ENCODE measurements around the gene WNK2.

Gene WNK2

GRCh38 chr9:93220627-93221026, 36.7 kb downstream of the WNK2 start:
- no peak for DNase-seq

DNA sequence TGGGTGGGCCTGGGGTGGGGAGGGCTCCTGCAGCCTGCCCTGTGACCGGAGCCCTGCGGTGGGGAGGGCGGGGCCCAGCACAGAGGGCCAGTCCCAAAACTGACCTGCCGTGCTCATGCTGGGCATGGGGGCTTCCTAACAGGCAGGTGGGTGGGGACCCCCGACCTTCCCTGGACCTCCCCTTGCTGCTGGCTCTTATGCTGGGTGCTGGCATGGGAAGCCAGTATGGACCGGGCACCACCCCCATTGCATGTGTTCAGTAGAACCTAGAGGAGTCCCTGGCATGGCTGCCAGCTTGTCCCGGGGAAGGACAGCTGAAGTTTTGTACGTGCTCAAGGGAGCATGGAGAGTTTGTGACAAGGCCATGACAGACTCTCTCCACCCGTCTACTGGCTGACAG, 37.1 kb downstream of the WNK2 start:
- DNase-seq, result no peak

- no peak for DNase-seq
These were observed 38.9 kb downstream of the WNK2 start for GRCh38 chr9:93222890-93223259.

DNA sequence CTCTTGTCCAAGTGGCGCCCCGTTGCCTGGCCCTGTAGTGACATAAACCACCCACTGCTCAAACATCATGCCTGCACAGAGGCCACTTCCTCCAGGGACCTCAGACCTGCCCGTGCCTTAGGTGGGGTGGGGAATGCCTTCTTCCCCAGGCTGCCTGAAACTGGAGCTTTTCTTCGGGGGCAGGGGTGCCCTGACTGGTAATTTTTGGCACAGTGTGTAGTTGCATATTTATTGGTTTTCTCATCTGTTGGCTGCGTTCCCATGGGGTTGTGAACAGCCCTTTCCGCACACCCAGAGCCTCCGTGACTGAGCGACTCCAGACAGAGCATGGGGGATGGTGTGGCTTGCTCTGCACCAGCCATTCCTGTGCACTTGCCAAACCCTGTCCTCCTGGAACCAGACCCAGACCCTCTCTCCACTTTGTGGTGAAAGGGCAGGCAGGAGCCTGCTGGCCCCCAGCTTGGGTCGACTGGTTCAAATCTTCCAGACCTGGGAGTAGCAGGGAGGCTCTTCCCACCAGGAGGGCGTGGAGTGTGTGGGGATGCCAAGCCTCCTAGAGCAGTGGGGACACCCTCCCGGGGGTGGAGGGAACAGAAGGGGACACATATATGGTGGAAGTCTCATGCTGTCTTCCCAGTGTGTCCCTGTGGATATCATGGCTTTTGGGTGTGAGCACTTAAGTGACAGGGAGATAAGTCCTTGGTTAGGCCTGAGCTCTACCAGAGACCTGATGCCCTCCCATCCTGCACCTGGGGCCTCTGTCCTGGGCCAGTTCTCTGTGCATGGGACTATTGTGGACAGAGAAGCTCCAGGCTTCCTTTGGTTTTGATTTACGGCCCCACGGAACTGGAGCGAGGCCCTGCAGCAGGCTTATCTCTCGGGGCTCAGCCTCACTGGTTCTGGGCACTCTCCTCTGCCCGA, 39.6 kb downstream of the WNK2 start:
- no peak for DNase-seq

DNA sequence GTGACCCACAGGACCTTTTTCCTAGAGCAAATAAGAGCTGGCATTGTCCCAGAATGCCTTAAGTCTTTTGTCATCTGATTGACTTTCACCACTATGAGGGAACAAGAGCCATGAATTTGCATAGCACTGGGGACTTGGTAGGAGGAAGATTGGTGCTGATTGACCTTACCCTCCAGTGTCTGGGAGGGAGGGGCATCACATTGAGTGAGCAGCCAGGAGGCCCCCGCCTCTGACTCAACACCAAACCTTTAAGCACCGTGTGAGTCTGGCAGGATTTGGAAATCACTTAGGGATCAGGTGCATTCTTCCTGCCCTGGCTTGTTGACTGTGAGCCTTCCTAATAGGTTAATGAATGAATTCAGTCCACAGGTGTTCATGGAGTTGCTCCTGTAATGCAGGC, 40.7 kb downstream of the WNK2 start:
- no peak for DNase-seq

DNA sequence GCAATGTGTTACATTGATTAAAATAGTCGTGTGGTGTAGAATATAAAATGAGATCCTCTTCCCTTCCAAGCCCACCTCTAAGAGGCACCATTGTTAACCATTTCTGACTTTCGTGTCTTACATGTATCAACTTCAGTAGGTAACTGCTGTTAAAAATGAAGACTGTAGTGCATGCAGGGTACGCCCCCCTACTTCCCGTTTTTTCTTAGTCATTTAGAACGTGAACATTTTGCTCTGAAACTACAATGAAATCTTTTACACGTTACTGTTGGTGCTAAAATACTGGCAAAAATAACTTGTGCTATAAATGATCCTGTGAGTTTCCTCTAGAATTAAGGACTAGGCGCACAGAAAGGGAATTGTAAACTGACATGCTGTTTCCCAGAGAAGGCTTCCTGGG, 41.5 kb downstream of the WNK2 start:
- DNase-seq, result no peak

GRCh38 chr9:93225892-93226291, 42.0 kb downstream of the WNK2 start:
- DNase-seq, result no peak

- no peak for DNase-seq
These were observed 42.9 kb downstream of the WNK2 start for GRCh38 chr9:93226819-93227218.

DNA sequence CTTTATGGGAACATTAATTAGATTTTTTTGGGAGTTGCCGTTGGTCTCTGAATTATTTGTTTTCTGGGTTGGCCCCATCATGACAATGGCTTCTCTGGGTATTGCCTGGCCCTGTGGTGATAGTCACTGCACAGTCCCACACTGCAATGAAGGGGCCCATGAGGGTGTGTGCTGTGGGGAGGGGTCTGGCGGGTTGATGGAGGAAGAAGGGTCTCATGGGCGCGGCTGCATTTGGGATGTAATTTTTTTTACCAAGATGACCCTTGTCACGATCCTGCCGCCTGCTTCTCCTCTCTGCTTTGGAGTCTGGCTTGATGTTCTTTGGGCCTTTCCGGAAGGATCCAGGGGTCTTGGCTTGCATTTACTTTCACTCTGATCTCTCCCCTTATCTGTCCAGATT, 44.1 kb downstream of the WNK2 start:
- no peak for DNase-seq

DNA sequence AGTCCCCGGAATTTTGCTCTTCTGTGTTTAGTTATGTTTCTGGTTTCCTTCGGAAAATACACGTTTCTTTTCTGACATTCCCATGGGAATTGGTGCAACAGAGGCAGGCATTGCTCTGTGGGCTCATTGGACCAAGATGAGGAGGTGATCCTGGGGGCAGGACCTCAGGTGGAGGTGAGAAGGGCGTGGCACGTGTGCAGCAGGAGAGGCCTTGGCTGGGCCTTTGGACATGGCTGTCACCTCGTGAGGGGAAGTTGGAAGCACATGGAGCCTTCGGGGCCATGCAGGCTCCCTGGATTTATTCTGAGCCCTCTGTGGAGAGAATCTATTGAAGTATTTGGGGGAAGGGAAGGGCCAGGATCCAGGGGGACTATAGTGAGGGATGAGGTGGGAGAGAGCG, 44.5 kb downstream of the WNK2 start:
- DNase-seq, result no peak

GRCh38 chr9:93229636-93230035, 45.7 kb downstream of the WNK2 start:
- no peak for DNase-seq

GRCh38 chr9:93230185-93230584, 46.2 kb downstream of the WNK2 start:
- no peak for DNase-seq

GRCh38 chr9:93230601-93231000, 46.7 kb downstream of the WNK2 start:
- DNase-seq, result no peak

DNA sequence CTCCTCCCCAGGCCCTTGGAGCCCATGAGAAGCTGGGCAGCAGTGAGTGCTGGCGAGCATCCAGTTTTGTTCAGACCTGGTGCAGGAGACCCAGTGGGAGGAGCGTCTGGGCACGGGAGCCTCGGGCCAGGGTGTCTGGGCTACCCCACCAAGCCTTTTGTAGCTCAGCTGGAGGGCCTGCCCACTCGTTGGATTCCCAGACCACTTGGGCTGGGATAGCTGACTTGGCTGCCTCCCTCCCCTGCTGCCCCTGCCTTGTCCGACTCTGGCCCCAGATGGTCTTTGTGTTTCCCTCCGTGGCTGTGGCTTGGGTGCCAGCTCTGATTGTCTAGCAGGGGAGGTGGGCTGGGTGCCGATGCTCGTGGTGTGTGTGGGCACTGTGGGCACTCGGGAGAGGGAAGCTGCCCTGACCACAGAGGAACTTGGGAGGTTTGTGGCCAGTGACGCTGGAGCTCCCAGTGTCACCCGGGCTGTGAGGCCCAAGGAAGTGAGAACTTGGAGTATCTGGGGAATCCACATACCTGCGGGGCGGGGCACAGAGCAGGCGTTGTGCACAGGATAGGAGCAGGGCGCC, 47.3 kb downstream of the WNK2 start:
- DNase-seq, result no peak

DNA sequence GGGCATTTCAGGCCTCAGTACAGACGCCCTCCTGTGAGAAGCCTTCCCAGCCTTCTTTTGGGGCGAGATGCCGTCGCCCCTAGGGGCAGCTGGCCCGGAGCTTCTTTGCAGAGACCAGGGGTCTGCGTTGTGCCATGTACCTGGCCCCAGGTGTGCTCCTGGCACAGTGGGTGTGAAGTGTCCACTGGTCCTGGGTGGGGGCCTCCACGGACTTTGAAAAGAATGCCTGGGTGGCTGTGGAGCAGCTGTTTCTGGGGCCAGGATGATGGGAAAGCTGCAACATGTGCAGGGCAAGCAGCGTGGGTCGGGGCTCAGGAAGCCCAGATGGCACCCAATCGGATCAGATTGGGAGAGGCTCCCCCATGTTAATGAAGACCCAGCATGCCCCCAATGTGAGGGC, 47.8 kb downstream of the WNK2 start:
- no peak for DNase-seq

DNA sequence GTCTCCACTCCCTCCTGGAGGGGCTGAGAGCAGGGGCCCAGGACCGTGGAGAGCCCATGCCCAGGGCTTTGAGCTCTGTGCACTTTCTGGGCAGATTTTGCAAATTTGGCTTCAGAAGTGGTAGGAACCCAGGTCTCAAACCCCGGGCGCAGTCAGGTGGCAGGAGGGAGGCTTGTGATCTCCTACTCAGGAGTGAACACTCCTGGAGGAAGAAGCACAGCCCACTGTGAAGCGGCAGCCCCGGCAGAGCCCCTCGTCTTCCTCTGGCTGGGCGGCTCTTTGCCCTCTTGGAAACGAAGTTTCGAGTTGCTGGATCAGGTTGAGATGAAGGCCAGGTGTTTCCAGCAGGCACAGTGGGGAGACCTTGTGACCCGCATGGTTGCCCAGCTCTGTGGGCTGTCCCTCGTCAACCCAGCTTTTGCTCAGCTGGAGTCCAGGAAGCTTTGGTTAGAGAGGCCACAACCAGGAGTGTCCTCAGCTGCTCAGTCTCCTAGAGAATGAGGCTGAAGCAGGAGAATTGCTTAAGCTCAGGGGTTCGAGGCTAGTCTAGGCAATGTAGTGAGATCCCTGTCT, 48.5 kb downstream of the WNK2 start:
- no peak for DNase-seq

DNA sequence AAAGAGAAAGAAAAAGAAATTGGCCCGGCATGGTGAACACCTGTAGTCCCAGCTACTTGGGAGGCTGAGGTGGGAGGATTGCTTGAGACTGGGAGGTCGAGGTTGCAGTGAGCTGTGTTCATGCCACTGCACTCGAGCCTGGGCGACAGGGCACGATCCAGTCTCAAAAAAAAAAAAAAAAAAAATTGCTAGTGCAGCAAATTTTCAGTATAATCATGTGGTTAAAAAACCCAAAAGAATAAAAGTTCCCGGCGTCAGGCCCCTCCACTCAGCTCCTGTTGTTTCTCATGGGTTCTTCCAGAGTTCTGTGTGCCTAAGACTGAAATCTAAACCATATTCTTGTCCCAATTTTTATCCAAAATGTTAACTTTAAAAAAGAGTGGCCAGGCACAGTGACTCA, 49.1 kb downstream of the WNK2 start:
- DNase-seq, result no peak

- no peak for DNase-seq
These were observed 50.7 kb downstream of the WNK2 start for GRCh38 chr9:93234600-93234999.

GRCh38 chr9:93235300-93235960, 51.5 kb downstream of the WNK2 start:
- no peak for DNase-seq

DNA sequence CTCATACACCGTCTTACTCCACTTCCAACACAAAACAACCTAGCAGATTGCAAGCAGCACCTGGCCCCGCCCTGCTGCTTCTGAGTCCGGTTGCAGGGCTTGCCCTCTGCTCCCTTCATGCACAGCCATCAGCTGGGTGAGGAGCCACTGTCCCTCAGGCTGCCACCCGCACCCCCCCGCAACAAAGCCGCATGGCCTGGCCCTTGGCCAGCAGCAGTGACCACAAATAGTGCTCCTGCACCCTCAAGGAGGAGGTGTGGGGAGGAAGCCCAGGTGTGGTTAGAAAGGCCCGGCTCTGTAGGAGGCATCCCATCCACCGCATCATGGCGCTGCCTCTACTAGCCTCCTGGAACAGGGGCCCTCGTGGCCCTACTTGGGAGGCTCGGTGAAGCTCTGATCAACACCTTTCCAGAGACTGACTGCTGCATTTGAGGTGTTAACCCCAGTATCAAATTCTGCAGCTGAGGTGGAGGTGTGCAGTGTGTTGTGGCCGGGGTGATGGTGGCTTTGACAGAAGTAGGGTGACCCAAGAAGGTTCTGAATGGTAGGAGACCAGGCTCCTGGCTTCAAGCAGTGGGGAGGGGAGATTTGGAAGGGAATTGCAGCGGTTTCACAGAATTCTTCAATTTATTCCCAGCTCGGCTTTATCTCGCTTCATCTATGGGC, 52.7 kb downstream of the WNK2 start:
- DNase-seq, result no peak

GRCh38 chr9:93237540-93237939, 53.6 kb downstream of the WNK2 start:
- DNase-seq, result no peak

DNA sequence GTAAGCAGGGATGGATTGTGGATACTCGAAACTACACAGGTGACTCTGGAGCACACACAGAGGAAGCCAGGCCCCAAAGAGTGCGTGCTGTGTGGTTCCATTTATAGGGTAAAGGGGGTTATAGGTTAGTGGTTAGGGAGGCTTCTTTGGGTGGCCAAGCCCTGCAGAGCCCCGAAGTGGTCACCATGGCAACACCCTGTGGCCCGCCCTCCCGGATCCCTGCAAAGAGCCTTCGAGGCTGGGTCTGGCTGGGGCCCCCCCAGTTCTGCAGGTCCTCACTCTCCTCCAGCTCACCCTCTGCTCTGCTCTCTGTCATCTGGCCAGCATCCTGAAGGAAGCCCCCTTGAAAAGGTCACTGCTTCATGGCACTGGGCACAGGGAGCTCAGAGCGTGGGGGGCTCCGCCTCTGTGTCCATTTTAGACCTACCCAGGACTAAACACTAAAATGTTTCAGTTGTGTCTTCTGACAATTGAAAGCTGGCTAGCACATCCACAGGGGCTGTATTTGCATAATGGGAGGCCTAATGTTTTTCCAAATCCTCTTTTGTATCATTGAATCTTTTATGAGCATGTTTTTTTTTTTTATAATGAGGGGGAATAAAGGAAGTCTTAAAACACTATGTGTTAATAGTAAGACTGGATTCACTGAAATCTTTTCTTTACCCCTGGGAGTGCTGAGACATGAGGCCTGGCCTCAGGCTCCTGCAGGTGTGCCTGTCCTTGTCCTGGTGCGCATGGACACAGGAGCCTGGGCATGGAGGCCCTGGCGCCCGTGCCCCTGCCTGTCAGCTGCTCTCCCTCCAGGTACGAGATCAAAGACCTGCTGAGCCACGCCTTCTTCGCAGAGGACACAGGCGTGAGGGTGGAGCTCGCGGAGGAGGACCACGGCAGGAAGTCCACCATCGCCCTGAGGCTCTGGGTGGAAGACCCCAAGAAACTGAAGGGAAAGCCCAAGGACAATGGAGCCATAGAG, 55.3 kb downstream of the WNK2 start:
- no peak for DNase-seq

Data from NCI-H524 (cell line).